Gastrocnemius medialis (tissue), 4 donors: ENCODE data around the gene CACNA1G. TPM values are rescaled to one million over a fixed set of nuclear protein-coding genes. Genes with fewer than 3 reads are reported as not detected.

Source experiments
- ATAC-seq, 2 donors: fragments of 150-250 bp; one replicate each; pipeline ENCODE4 v1.9.1; 2016
- DNase-seq, 2 donors: peaks; one replicate each; pipeline ENCODE4 v3.0.0-alpha.2; 2019
- H3K27ac ChIP-seq, 4 donors: fragments of 200-600 bp; sonication (generic); 1 replicate in 1 of 4; 2 replicates in 3 of 4; pipeline ENCODE4 v1.5.1; 2016 to 2018; ENCODE audit warnings: mild to moderate bottlenecking in 2 of 4, moderate library complexity in 1 of 4
- H3K27me3 ChIP-seq, 3 donors: fragments of 200-600 bp; sonication (generic) in 2 of 3; 1 replicate in 1 of 3; 2 replicates in 2 of 3; pipeline versions ENCODE4 v1.5.1 to v1.6.0; 2016 to 2019; ENCODE audit warnings: mild to moderate bottlenecking in 1 of 3, moderate library complexity in 1 of 3
- H3K36me3 ChIP-seq, 2 donors: fragments of 200-600 bp; sonication (generic) in 1 of 2; one replicate each; pipeline ENCODE4 v1.5.1; 2017 to 2018
- H3K4me1 ChIP-seq, 2 donors: fragments of 200-600 bp; sonication (generic) in 1 of 2; one replicate each; pipeline ENCODE4 v1.5.1; 2016 to 2017; ENCODE audit warnings: mild to moderate bottlenecking in 2 of 2
- H3K4me3 ChIP-seq, 4 donors: fragments of 200-600 bp; sonication (generic) in 3 of 4; 1 replicate in 1 of 4; 2 replicates in 3 of 4; pipeline ENCODE4 v1.5.1; 2016 to 2019; ENCODE audit warnings: mild to moderate bottlenecking in 2 of 4
- H3K9me3 ChIP-seq, 3 donors: fragments of 200-600 bp; sonication (generic) in 2 of 3; 1 replicate in 1 of 3; 2 replicates in 2 of 3; pipeline ENCODE4 v1.5.1; 2016 to 2019
- POLR2A ChIP-seq, 2 donors: fragments of 450-650 bp; IDR thresholded peaks; one replicate each; pipeline ENCODE4 v1.6.1; 2017; ENCODE audit warnings: antibody characterized with exemption in 2 of 2, mild to moderate bottlenecking in 2 of 2, moderate library complexity in 2 of 2
- in situ Hi-C, 4 donors: fragments of 200-750 bp; cut with MboI; loops; one replicate each; pipeline versions ENCODE4 v1.15.0 to v1.8.0; 2017; ENCODE audit warnings: low sequenced_read_pairs in 4 of 4
- intact Hi-C: fragments of 100-400 bp; cut with DNase I; formaldehyde crosslinking; loops from one replicate; pipeline ENCODE4 v1.15.1; 2023; ENCODE audit warnings: low total_unique reads
- total RNA-seq, 4 donors: library from RNA; depleted of rRNA; stranded (reverse); fragments of >200 nt; gene quantifications; one replicate each; pipeline versions ENCODE4 v1.1.0 to v1.2.3, GENCODE V29; 2016
- TF ChIP-seq, protein P1 (sequence below), 5 experiments: fragments of 450-650 bp in 3 of 5; fragments of 200-600 bp in 2 of 5; sonication (generic) in 2 of 5; IDR thresholded peaks in 4 of 5; conservative IDR thresholded peaks in 1 of 5; 1 replicate in 4 of 5; 2 replicates in 1 of 5; pipeline ENCODE4 v1.5.1; 2016 to 2019; ENCODE audit warnings: antibody characterized with exemption in 5 of 5, mild to moderate bottlenecking in 3 of 5, moderate library complexity in 3 of 5

CACNA1G gene
- total RNA-seq, 4 donors from 2014 or later = 0.09 to 0.10 TPM; not detected in 2

DNA sequence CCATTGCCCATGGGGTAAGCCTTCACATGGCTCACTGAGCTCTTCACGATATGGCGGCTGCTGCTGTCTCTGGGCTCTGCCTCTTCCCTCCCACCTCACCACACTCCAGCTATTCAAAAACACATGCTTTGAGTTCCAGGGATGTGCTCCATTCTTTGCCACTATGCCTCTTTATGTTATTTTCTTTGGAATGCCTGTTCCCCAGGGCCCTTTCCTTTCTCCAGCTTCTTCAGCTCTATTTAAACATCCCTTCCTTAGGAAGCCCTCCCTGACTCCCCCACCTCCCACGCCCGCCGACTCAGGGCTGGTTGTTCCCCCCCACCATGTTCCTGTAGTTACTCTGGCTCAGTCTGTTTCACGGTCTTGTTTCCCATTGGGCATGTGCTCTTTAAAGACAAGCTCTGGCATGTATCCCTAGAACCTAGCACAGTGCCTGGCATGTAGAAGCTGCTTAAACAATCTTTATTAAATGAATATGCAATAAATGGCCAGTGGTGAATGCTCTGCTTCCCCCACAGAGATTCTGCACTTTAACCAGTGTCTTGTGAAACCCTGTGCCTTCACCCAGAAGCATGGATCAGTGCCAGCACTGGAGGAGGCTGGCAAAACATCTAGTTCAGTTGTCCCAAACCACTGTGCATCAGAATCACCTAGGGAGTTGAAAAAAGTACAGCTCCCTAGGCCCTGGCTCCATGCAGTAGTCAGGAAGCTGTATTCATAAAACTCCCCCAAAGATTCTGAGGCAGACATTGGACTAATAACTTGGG is 45.4 kb upstream of the CACNA1G start:
- peaks cover 0 to 11% of the 10 kb centered on the region in 2 donors for H3K4me1 ChIP-seq
- H3K27me3 ChIP-seq = no peaks in the 10 kb centered on the region
- in situ Hi-C loops (no loop called here), intact Hi-C loops (no loop called here)
- TF ChIP-seq POLR2A (IDR thresholded peaks at IDR 0.05) = no peak
- TF ChIP-seq, protein P1, sequence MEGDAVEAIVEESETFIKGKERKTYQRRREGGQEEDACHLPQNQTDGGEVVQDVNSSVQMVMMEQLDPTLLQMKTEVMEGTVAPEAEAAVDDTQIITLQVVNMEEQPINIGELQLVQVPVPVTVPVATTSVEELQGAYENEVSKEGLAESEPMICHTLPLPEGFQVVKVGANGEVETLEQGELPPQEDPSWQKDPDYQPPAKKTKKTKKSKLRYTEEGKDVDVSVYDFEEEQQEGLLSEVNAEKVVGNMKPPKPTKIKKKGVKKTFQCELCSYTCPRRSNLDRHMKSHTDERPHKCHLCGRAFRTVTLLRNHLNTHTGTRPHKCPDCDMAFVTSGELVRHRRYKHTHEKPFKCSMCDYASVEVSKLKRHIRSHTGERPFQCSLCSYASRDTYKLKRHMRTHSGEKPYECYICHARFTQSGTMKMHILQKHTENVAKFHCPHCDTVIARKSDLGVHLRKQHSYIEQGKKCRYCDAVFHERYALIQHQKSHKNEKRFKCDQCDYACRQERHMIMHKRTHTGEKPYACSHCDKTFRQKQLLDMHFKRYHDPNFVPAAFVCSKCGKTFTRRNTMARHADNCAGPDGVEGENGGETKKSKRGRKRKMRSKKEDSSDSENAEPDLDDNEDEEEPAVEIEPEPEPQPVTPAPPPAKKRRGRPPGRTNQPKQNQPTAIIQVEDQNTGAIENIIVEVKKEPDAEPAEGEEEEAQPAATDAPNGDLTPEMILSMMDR (IDR thresholded peaks at IDR 0.05 in 4 of 5, conservative IDR thresholded peaks at IDR 0.05 in 1 of 5) = no peak
- H3K36me3 ChIP-seq = no peaks in the 10 kb centered on the region
- H3K27ac ChIP-seq = no peak overlapping the region
- DNase-seq (peak in 1 of 2 donors; percentile 40), ATAC-seq (peak in 1 of 2 donors; percentile 71)
- H3K9me3 ChIP-seq = no peaks in the 10 kb centered on the region
- H3K4me3 ChIP-seq = no peak overlapping the region

DNA sequence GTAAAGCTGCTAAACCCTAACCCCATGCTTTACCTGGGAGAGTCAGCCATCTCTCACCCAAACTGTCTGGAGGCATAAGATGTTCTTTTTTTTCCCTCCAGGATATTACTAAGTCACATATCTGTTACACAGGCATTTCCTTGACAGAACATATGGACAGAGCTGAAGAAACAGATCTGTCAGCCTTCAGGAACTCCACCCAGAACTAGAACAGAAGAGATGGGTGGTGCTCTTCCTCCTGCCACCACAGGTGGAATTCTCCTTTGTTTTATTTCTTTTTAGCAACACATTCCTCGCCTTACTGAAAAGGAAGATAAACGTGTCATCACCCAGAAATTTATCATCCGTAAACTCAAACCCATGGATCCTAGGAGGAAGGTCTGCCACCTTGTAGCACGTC is 43.5 kb upstream of the CACNA1G start:
- no peak overlapping the region for H3K4me3 ChIP-seq
- no peak for TF ChIP-seq POLR2A (IDR thresholded peaks at IDR 0.05)
- TF ChIP-seq, protein P1 (IDR thresholded peaks at IDR 0.05 in 4 of 5, conservative IDR thresholded peaks at IDR 0.05 in 1 of 5) = no peak
- peaks cover 0 to 11% of the 10 kb centered on the region in 2 donors for H3K4me1 ChIP-seq
- no peaks in the 10 kb centered on the region for H3K27me3 ChIP-seq
- in situ Hi-C loops = no loop called here
- H3K27ac ChIP-seq = no peak overlapping the region
- ATAC-seq (no peak), DNase-seq (no peak)
- H3K9me3 ChIP-seq = no peaks in the 10 kb centered on the region
- no peaks in the 10 kb centered on the region for H3K36me3 ChIP-seq
- intact Hi-C loops = no loop called here

DNA sequence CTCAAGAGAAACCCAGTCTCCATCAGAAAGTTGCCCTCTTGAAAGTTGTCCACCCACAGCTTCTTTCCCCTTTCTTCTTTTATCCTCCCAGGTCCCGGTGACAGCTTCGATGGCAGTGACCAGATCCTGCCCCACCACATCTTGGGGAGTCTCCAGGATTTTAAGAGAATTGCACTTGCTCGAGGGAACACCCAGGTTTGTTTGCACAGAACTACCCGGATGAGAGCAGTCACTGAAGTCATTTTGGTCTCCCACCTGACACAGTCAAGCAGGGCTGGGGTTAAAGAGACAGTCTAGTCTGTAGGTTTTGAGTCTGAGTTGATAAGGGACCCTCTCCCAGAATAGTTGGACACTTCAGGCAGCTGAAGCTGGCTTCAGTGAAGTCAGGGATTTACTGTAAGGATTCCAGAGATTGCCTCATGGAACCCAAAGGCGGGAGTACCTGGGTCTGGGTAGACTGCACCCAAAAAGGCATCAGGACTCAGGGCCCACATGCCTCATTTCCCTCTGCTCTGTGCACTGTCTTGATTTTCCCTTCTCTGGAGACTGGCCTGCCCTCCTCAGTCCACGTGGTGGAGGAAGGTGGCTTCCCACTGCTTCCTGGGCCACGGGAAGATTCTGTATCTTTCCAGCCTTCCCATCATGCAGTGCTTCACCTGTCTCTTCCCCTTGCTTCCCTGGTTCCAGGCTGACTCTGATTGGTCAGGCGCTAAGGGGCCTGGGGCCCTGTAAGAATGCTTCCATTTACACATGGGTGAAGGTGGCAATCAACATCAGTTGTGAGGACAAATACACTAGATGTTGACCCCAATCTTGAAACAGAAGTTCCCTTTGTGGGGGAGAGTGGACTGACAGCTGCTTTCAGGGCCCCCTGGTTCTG is 42.8 kb upstream of the CACNA1G start:
- Histone ChIP-seq H3K36me3 (no peaks in the 10 kb centered on the region), H3K27ac (no peak overlapping the region), H3K4me3 (no peak overlapping the region), H3K4me1 (peaks cover 0 to 11% of the 10 kb centered on the region in 2 donors), H3K27me3 (no peaks in the 10 kb centered on the region), H3K9me3 (no peaks in the 10 kb centered on the region)
- in situ Hi-C loops (no loop called here), intact Hi-C loops (no loop called here)
- no peak for ATAC-seq
- DNase-seq = no peak
- no peak for TF ChIP-seq POLR2A (IDR thresholded peaks at IDR 0.05)
- TF ChIP-seq, protein P1 (IDR thresholded peaks at IDR 0.05 in 4 of 5, conservative IDR thresholded peaks at IDR 0.05 in 1 of 5) = no peak

DNA sequence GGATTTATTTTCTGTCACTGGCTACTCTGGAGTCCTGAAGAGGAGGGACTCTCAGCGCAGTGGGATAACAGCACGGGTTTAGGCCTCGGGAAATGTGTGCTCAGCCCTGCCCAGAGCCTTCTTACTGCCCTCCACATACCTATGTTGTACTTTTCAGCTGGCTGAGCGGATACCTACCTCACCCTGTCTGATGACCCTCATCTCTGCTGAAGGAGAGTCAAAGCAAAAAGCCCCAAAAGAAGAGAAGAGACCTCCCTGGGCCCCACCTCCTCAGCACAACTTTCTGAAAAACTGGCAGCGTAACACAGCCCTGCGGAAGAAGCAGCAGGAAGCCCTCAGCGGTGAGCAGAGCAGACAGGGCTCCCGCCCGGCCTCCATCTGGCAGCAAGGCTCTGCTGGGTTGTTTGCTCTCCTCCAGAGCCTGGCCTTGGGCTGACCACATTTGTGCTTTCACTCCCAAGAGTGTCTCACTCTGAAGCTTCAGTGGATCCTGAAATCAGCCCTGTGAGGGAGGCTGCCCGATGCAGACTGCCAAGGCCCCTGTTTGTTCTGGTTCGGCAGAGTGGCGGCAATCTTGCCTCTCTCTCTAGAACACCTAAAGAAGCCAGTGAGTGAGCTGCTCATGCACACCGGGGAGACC is 42.0 kb upstream of the CACNA1G start:
- Histone ChIP-seq H3K27me3 (no peaks in the 10 kb centered on the region), H3K36me3 (no peaks in the 10 kb centered on the region), H3K4me3 (no peak overlapping the region), H3K27ac (no peak overlapping the region), H3K4me1 (peaks cover 0 to 11% of the 10 kb centered on the region in 2 donors), H3K9me3 (no peaks in the 10 kb centered on the region)
- intact Hi-C loops = no loop called here
- TF ChIP-seq POLR2A (IDR thresholded peaks at IDR 0.05) = no peak
- TF ChIP-seq, protein P1 (IDR thresholded peaks at IDR 0.05 in 4 of 5, conservative IDR thresholded peaks at IDR 0.05 in 1 of 5) = no peak
- no peak for DNase-seq
- in situ Hi-C loops = no loop called here
- ATAC-seq = no peak
